ENCODE results near the gene TMEM218.

Gene TMEM218

DNA sequence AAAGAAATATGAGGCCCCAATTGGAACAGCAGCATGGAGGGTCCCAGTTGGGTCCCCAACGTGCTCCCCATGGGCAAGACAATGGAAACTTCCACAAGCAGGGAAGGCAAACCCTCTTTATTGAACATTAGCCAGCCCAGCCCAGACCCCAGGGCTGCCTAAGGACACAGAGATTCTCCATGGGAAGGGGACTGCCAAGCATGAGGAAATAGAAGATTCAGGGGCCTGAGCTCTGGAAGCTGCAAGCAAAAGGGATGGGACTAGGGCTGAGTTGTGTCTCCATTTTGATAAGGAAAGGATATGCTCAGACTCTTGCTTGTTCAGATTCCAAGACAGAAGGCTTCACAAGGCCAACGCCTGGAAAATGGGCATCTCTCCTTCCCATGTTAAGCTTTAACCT is 23.3 kb downstream of the TMEM218 start:
- Histone ChIP-seq H3K27ac (no peak overlapping the region), H4K20me1 (ENCODE audit: insufficient read depth) (no peaks in the 10 kb centered on the region), H3K4me1 (ENCODE audit: low read depth, poor library complexity, severe bottlenecking) (no peaks in the 10 kb centered on the region), H3K4me2 (no peak overlapping the region), H3K79me2 (ENCODE audit: insufficient read depth, low read depth) (no peaks in the 10 kb centered on the region), H2AFZ (ENCODE audit: low read depth) (no peak overlapping the region), H3K9ac (no peak overlapping the region), H3K27me3 (ENCODE audit: insufficient read depth, low read depth) (no peaks in the 10 kb centered on the region), H3K4me3 (IDR thresholded peaks at IDR 0.05; ENCODE audit: insufficient read depth, low read depth, low read length) (no peak overlapping the region), H3K36me3 (ENCODE audit: insufficient read depth) (no peaks in the 10 kb centered on the region)
- TF ChIP-seq, protein P1, sequence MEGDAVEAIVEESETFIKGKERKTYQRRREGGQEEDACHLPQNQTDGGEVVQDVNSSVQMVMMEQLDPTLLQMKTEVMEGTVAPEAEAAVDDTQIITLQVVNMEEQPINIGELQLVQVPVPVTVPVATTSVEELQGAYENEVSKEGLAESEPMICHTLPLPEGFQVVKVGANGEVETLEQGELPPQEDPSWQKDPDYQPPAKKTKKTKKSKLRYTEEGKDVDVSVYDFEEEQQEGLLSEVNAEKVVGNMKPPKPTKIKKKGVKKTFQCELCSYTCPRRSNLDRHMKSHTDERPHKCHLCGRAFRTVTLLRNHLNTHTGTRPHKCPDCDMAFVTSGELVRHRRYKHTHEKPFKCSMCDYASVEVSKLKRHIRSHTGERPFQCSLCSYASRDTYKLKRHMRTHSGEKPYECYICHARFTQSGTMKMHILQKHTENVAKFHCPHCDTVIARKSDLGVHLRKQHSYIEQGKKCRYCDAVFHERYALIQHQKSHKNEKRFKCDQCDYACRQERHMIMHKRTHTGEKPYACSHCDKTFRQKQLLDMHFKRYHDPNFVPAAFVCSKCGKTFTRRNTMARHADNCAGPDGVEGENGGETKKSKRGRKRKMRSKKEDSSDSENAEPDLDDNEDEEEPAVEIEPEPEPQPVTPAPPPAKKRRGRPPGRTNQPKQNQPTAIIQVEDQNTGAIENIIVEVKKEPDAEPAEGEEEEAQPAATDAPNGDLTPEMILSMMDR (conservative IDR thresholded peaks at IDR 0.05; ENCODE audit: low read depth, low read length) = no peak

DNA sequence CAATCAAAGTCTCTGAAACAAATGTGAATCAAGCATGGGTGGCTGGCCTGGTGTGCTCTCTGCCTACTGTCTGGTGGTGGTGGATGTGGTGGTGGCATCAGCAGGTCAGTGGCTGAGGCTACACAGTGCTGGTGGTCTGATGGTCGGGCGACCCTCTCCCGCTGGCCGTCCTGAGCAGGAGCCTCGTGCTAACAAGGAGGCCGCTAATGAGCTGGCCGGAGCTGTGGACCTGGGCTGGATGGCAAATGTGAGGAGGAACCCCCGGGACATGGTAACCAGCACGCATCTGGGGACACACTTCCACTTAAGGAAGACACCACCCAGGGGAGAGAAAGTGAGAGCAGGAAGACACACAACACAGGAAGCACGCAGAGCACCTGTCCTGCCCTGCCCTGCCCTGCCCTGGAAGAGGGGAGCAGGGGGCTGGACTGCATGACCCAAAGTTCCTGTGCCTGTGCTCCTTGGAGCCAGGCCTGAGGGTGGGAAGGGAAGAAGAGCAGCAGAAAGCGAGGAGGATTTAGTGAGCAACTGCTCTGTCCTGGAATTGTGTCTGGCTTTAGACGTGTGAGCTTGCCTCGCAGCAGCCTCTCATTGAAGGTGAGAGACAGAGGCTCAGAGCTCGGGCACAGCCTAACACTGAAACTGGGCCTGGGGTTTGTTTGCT is 24.7 kb downstream of the TMEM218 start:
- no peaks in the 10 kb centered on the region for H3K4me1 ChIP-seq (ENCODE audit: low read depth, poor library complexity, severe bottlenecking)
- no peak overlapping the region for H3K9ac ChIP-seq
- H3K27ac ChIP-seq = no peak overlapping the region
- TF ChIP-seq, protein P1 (conservative IDR thresholded peaks at IDR 0.05; ENCODE audit: low read depth, low read length) = no peak
- no peak overlapping the region for H2AFZ ChIP-seq (ENCODE audit: low read depth)
- H3K79me2 ChIP-seq (ENCODE audit: insufficient read depth, low read depth) = no peaks in the 10 kb centered on the region
- H3K27me3 ChIP-seq (ENCODE audit: insufficient read depth, low read depth) = no peaks in the 10 kb centered on the region
- H4K20me1 ChIP-seq (ENCODE audit: insufficient read depth) = no peaks in the 10 kb centered on the region
- no peak overlapping the region for H3K4me2 ChIP-seq
- no peak overlapping the region for H3K4me3 ChIP-seq (IDR thresholded peaks at IDR 0.05; ENCODE audit: insufficient read depth, low read depth, low read length)
- no peaks in the 10 kb centered on the region for H3K36me3 ChIP-seq (ENCODE audit: insufficient read depth)

DNA sequence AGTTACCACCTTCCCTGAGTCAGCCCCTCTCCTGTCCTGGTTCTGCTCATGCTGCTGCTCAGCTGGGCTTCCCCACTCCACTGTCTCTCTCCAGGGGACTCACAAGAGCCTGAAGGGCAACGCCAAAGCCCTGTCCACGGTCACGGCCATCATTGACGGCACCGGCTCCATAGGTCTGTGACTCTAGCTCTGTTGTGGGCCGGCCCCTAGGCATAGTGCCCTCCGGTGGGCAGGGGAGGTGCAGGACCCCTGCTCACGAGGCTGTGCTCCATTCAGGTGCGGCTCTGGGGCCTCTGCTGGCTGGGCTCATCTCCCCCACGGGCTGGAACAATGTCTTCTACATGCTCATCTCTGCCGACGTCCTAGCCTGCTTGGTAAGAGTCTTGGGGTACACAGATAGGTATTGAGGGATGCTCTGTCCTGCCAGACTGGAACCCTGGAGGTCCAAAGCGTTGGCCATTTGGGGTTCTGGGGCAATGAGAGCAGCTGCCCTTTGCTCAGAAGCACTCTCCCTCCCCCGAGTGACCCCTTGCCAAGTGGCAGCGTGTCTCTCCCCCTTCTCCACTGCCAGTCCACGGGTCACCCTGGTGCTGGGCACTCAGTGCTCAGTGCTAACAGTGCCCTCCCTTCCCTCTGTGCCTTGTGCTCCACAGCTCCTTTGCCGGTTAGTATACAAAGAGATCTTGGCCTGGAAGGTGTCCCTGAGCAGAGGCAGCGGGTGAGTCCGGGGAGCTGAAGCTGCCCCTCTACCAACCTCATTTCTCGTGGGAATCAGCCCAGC is 25.9 kb downstream of the TMEM218 start:
- Histone ChIP-seq H3K27me3 (ENCODE audit: insufficient read depth, low read depth) (no peaks in the 10 kb centered on the region), H3K4me2 (no peak overlapping the region), H3K36me3 (ENCODE audit: insufficient read depth) (no peaks in the 10 kb centered on the region), H3K4me1 (ENCODE audit: low read depth, poor library complexity, severe bottlenecking) (no peaks in the 10 kb centered on the region), H4K20me1 (ENCODE audit: insufficient read depth) (no peaks in the 10 kb centered on the region), H3K9ac (no peak overlapping the region), H3K27ac (no peak overlapping the region), H3K4me3 (IDR thresholded peaks at IDR 0.05; ENCODE audit: insufficient read depth, low read depth, low read length) (no peak overlapping the region), H2AFZ (ENCODE audit: low read depth) (no peak overlapping the region), H3K79me2 (ENCODE audit: insufficient read depth, low read depth) (no peaks in the 10 kb centered on the region)
- TF ChIP-seq, protein P1 (conservative IDR thresholded peaks at IDR 0.05; ENCODE audit: low read depth, low read length) = no peak

DNA sequence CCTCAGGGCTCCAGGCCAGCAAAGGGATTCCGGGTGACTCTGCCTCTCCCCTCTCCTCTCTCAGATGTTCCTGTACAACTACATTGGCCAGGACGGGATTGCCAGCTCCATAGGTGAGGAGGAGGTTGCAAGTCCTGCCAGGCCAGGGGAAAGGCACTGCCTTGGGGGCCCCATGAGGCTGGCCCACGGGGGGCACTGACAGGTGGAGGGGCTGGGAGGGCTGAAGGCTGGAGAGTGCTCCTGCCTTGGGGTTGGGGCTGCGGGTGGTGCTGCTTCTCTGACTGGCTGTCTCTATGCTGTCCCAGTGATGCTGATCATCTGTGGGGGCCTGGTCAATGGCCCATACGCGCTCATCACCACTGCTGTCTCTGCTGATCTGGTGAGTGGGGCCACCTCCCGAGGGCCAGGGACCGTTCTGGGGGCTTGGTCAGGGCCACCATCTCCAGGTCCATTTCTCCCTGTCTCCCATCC is 26.6 kb downstream of the TMEM218 start:
- Histone ChIP-seq H3K4me1 (ENCODE audit: low read depth, poor library complexity, severe bottlenecking) (no peaks in the 10 kb centered on the region), H2AFZ (ENCODE audit: low read depth) (no peak overlapping the region), H3K79me2 (ENCODE audit: insufficient read depth, low read depth) (no peaks in the 10 kb centered on the region), H3K36me3 (ENCODE audit: insufficient read depth) (no peaks in the 10 kb centered on the region), H3K9ac (no peak overlapping the region), H4K20me1 (ENCODE audit: insufficient read depth) (no peaks in the 10 kb centered on the region), H3K27ac (no peak overlapping the region), H3K4me3 (IDR thresholded peaks at IDR 0.05; ENCODE audit: insufficient read depth, low read depth, low read length) (no peak overlapping the region), H3K27me3 (ENCODE audit: insufficient read depth, low read depth) (no peaks in the 10 kb centered on the region), H3K4me2 (no peak overlapping the region)
- TF ChIP-seq, protein P1 (conservative IDR thresholded peaks at IDR 0.05; ENCODE audit: low read depth, low read length) = no peak

Measured in KMS-11 (cell line).